Activated T-cell treated with anti-CD3 and anti-CD28 coated beads for 1 hour (primary cell): ENCODE measurements around the gene SLC6A20.
A peak's percentile ranks its signal among the peaks of the same experiment; 100 is the strongest.

Source experiments
- DNase-seq: peaks from one replicate; pipeline ENCODE4 v3.0.0-alpha.2; 2020; ENCODE audit warnings: low read depth

The SLC6A20 gene

DNA sequence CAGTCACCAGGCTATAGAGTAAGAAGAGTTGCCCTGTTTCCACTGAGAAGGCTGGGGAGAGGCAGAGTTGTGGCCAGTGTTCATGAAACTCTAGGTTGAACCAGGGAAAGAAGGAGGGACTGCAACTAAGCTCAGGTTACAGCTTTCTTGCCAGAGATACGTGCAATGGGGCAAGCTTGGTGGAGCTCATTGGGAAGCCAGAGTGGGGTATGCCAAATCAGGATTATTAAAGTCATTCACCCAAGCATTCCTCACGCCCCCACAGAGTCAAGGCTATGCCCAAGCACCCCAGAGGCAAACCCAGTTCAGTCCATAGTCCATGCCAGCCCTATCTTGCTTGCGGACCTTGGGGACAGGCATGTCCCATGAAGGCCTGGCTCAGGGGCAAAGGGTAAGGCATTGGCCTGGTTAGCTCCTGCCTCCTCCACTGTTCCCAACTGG, 17.6 kb downstream of the SLC6A20 start:
- DNase-seq, result no peak

DNA sequence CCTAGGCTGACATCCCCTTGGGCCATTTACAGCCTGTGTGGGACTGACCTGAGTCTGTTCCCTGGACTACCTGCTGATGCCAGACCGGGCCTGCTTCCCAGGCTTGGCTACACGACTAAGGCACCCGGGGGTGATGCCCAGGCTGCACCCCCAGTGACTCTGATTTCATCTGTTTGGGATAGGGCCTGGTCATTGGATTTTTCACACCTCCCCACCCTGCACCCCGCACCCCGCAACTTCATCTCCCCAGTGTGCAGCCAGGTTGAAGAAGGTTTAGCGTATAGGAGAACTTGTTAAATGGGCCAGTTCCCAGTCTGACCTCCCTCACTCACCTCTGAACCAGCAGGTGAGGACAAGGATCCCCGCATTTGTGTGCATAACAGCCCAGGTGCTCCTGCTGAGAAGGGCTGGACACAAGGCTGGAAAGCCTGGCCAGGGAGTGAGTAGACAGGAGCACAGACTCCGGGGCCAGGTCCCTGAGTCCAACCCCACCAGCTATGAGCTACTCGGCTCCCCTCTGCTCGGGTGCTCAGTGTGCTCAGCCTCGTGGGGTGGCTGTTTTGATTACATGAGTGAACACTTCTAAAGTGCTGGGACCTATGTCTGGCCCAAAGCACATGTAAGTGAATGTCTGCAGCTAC, 18.5 kb downstream of the SLC6A20 start:
- DNase-seq, result no peak

DNA sequence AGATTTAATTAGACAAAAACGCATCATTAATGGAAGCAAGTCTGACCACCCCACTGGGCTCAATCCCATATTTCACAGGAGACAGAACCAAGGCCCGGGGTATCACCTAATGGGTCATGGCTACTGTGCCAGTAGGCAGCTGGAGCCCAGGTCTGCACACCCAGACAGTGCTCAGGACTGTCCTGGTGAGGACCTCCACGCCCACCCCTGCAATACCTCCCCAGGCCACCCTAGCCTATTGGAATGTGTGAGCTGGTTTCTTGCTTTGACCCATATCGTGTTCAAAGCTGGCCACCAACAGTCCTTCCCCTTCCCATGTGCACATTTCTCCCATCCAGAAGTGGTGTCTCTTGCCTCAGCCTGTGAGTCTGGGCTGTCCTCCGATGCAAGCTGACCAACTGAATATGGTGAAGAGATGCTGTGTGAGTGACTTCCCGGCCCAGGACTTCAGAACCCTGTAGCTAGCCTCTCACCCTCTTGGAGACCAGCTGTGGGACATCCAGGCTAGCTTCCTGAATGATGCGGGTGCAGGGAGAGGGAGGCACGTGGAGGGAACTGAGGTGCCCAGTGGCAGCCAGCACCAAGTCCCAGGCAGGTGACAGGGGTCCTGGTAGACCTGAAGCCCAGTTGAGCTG, 19.1 kb downstream of the SLC6A20 start:
- no peak for DNase-seq

DNA sequence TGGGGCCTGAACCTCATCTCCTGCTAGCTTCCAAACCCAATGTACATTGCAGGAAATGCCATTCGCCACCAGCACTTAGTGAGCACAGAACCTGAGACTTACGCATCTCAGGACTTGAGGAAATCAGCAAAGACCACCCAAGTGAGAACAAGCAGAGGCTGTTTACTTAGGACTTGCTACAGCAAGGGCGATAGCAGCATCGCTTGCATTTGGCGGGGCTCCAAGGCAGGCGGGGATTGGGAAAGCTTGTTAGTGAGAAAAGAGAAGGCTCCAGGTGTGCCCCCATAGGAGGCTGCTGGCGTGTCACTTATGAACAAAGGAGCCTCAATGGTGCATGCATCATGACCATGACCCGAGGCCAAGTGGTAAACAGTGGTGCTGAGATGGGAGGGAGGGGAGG, 19.7 kb downstream of the SLC6A20 start:
- no peak for DNase-seq

DNA sequence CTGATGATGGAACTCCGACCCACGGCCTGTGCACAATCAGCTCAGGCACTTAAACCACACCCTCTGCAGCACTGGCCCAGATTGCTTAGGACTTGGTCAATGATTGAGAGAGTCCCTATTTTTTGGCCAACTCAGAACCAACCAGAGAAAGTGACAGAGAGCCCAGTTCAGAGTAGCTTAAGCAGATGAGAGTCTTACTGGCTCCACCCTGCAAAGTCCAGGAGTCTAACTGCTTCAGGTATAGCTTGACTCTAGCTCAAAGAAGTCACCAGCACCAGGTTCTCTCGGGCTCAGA, 20.1 kb downstream of the SLC6A20 start:
- no peak for DNase-seq

DNA sequence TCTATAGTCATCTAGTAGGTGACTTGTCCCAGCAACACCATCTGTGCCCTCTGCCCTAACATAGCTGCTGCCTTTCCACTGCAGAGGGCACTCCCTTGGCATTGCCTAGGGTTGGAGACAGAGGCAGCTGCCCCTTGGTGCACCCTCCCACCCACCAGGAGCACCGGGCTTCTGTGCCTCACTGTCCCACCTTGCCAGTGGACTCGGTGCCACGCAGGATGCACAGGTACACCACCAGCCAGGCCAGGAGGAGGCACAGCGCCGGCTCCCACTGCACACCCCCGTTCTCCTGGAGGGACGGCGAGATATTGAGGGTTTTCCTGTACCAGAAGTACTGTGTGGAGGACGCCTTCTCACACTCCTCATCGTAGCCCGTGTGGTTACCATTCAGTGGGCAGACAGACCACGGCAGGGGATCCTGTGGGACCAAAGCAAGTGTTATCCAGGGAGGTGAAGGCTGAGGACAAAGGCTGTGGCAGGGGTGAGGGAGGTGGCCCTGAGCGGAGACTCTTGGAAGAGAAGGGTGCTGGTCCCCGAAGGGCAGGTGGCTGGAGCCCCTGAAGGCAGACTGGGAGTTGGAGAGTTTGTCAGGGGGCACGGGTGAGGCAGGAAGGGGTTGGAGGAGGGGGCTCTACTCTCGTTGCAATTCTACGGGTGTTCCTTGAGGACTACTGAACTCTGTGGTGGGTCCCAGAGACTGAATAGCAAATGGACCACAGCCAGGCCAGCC, 20.6 kb downstream of the SLC6A20 start:
- no peak for DNase-seq

DNA sequence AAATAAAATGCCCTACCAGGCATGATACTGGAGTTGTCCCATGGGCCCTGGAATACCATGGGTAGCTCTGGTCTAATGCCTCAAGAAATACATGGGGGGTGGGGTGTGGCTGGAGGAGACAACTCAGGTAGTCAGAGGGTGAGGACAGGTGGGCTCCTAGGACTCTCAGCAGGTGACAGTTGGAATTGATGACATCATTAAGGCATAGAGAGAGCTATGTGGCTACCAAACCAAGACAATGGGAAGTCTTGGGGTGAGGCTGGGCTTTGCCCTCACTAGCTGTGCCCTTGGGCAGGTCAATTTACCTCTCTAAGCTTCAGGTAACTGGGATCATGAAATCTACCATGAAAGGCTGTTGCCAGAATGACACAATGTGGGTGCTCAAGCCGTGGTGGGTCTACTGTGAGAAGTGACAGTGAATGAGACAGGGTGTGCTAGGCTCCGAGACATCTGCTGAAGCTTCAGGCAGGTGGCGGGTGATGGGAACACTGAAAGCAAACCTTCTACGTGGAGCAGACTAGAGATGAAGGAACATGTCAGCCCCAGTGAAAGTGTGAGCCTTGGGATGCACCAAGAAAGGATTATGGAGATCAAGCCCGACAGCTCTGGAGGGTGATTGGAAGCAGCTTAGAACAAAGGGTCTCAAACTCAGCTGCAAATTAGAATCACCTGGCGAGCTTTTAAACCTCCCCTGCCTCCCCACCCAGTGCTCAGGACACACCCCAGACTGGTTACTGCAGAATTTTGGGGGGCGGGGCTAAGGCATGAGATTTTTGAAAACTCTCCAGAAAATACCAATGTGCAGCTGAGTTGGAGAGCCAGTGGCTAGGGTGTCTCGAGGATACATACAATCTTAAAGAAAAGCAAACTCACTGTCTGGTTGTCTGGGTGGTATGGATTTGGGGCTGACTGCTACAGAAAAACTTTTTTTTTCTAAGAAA, 21.5 kb downstream of the SLC6A20 start:
- DNase-seq, result no peak

DNA sequence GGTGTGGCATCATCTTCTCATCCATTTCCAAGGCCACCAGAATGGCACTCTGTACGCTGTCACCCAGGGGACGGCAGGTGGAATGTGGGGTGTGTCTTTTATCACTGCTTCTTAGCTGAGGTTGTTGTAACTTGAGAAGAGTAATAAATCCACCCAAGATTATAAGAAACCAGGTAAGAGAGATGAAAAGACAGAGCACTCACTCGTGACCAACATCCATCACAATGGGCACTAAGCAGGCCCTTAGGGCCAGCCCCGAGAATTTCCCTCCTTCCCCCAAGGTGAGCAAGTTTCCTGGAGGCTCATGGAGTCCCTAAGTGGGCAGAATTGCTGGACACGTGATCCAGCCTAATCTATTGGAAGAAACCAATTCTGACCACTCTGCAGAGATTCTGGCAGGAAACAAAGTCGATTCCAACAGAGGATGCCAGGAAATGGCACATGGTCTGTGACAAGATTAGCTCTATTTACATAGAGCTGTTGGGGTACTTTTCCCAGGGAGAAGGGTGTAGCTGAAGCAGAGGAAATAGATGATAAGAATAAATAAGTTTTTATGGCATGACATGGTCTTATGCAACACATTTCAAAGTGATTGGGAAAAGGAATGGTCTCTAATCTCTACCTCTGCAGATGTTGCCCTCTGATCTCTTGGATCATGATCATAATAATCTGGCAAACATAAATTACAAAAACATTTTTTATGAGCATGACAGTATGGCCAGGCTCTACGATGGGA, 22.5 kb downstream of the SLC6A20 start:
- DNase-seq, result no peak

DNA sequence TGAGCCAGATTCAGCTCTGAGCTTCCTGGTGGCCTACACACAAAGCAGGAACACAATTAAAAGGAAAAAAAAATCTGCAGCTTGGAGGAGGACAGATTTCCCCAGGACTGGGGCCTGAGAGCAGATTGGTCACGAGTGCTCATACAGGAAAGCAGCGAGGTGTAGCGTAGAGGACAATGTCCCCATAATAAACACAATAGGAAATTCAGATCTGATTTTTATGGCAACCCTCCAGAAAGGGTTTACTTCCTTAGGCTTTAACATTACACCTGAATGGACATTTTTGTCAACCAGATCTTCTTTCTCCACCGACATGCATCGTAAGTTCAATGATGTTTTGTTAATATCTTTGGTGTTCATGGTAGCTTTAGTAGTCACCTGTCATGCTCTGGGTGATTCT, 23.3 kb downstream of the SLC6A20 start:
- no peak for DNase-seq

DNA sequence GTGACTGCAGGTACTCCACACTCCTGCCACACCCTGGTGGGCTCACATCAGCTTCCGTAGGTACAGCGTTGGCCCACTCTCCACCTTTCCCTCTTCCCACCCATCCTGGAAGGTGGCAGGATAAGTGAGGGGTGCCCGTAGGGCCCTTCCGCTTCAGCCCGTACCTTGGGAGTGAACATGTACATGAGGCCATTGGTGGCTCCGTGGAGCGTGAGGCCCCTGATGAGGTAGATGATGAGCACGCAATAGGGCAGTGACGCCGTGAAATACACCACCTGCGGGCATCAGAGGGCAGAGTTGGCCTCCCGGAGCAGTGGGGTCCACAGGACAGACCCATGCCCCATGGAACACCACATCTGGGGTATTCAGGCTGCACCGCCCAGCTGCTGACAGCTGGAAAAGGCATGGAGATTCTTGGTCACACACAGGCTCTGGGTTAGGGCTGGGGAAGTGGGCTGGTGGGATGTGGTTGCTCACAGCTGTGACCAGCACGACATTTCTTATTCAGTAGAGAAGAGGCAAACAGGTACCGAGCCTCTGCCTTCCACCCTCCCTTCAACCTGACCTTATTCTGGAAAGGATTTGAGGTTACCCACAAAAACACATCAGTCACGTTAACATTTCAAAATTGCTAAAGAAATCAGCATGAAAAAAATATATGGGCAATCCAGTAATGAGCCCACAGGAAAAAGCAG, 23.8 kb downstream of the SLC6A20 start:
- DNase-seq, result no peak

DNA sequence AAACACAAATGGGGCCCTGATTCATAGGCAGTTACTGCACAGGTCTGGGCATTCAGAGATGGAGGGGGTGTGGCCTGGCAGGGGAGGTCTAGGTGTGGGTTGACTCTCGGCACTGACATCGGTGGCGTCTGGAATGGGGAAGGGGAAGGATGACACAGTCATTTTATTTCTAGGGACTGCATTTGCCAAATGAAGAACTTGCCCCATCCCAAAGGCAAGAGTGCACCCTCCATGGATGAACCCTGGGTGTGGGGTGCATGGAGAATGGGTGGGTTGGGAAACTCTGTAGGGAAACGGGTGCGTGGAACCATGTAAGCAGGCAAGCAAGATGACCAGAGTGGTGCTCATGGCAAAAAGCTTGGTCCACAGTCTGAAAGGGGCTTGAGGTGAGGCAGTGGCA, 24.5 kb downstream of the SLC6A20 start:
- DNase-seq, result no peak

DNA sequence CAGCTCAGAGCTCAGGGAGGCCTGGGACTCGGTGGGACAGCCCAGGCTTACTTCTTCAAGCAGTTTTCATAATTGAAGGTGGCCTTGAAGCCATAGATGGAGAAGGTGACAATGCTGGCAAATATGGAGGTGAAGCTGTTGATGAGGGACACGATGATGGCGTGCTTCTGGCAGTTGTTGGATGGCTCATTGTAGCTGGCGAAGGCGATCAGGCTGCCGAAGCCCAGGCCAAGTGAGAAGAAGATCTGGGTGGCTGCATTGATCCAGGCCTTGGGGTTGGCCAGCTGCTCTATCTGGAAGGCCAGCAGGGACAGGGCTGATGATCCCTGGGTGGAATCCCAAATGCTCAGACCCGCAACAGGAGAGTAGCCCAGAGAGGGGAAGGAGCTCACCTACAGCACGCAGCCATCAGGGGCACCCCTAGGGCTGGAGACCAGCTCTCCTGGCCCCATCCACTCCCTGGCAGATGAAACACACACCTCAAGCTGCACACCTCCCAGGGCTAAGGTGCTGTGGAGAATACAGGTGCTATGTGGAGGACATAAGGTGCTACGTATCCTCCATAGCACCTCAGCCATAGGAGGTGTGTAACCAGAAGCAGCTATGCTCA, 25.1 kb downstream of the SLC6A20 start:
- DNase-seq, result no peak

DNA sequence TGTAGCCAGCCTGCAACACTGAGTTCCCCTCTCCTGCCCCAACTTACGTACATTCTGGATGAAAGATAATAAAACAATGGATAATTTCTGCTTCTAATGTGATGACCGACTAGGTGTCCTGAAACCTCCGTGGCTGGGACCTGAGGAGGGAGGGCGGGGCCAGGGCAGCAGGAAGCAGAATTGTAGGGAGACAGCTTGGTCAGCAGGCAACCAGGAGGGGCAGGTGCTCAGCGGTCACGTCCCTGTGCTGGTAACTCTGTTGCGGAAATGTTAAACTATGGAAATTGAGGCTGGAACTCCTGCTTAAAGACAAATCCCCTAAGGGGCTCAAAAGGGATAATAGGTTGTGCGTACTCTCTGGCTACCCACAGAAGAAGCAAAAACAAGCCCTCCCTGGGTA, 30.4 kb downstream of the SLC6A20 start:
- no peak for DNase-seq

DNA sequence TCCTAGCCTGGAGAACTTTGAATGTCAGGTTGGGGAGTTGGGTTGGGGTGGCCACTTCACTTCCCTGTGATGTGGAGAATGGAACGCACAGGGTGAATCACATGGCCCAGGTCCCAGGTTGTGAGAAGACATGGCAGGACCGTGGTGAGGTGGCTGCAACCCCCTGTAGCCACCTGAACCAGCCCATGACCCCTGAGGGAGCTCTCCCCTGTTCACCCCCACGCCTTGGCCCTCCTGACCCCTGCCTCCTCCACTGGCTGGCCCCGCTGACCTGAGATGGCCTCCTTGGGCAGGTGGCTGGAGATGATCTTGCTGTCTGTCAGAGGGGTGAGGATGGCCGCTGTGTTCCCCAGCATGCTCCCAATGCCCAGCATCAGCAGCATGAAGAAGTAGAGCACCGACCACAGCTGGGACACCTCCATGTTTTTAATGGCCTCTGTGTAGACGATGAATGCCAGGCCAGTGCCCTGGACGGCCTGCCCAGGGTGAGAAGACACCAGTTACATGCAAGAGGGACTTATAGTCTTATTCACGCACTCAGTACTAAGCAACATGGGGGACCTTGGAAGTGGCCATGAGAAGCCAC, 31.0 kb downstream of the SLC6A20 start:
- DNase-seq, result no peak

DNA sequence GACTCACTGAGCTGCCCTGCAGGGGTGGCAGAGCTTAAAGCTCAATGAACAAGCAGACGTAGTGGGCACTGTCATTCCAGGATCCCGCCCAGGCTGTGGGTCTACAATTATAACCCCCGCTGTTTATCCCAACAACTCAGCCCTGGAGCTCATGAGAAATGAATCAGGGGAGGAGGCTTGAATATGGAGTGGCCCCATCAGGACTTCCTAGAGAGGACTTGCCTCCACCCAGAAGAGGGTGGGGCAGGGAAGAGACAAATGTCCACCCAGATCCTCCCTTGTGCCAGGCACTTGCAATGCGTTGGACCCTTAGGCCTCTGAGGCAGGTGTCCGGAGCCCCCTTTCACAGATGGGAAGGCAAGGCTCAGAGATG, 33.0 kb downstream of the SLC6A20 start:
- no peak for DNase-seq

DNA sequence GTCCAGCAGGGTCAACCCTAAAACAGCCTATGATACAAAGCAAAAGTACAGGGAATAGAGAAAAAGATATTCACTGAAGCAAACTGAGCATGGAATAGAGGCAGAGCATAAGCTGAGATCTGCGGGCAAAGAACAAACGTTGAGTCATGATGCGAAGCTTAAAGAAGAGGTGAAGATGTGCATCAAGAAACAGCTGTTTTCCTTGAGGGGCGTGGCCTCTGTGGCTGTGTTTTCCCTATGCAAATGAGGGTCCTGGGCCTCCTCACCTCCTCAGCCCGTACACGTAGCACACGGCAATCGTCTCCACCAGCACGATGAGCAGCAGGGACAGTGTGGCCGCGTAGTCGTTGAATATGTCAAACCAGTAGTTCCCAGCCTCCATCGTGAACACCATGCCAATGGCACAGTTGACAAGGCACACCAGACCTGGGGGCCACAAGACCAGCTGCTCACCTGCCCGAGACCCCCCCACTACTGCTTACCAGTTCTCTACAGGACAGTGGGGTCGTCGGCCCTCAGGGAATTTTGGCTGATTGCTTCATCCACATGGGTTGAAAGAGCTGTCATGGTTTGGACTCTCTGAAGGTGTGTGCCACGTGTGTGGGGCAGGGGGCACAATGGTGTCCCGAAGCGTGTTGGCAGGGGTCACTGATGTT, 33.6 kb downstream of the SLC6A20 start:
- DNase-seq, result no peak

DNA sequence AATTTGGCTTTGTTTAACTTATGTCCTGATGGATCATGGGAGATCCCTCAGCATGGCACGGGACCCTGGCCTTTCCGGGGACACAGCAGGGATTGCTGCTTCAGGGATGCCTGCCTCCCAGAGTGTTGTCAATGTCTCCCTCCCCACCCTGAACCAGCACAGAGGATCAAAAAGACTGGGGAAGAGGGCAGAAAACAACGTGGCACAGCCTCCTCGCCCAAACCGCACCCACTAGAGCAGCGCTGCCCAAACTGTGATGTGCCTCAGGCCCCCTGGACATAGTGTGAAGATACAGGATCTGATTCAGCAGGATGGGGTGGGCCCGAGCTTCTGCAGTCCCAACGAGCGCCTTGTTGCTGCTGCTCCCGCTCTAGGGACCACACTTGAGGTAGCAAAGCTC, 34.5 kb downstream of the SLC6A20 start:
- no peak for DNase-seq

DNA sequence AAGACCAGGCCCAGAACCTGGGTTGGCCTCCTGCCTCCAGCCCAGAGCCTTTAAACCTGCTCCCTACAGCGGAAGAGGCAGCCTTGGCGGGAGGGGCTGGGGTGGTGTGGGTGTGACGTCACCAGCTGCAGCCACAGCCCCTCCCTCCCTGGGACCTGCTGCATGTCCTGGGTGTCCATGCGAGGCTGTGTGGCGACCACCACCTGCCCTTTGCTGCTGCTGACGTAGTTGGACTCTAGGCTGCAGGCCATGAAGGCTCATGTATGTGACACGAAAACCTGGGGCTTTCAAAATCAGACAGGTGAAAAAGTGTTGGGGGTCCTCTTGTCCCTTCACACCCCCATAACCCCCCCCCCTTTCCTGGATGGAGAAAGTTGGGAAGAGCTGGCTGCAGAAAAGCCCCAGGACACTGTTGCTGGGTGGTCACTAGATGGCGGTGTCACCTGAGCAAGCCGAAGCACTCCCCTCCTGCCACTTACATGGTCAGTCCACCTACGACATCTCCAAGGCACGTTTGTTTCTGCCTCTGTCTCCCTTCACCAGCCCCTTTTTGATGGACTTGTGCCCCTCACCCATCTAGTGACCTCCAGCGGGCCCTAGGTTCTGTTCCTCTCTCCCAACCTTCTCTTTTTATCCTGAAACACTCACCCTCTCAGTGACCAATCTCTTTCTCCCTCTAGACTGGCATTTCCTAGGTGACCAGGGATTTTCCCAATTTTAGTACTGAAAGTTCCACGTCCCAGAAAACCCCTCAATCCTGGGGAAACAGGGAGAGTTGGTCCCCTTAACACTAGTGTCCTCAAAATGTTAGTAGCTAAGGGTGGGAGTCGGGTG, 35.2 kb downstream of the SLC6A20 start:
- DNase-seq, result peak; percentile 17

DNA sequence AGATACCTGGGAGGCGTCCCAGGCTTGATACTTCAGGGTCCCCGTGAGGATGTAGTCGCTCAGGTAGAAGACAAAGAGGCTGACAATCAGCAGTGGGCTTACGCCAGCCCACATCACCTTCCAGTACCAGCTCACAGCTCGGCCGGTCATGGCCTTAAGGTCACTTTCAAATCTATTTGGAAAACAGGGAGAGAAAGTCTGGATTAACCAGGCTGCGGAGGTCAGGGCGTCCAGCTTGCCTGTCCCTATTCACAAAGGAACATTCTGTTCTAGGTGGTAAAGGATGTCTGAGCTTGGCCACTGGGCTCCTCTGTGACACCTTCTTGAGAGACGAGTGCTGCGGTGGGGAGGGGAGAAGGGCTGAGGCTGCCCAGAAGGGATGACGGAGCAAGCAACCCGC, 36.5 kb downstream of the SLC6A20 start:
- no peak for DNase-seq
